Stimulated activated CD4-positive, alpha-beta T cell treated with anti-CD3 and anti-CD28 coated beads, Interleukin-15, amount 100 ng/mL, for 1 hour (primary cell): ENCODE data around the gene ZNF217.
A peak's percentile ranks its signal among the peaks of the same experiment; 100 is the strongest.
"Not testable (repeated sequence)": the region's sequence is repeated elsewhere in the genome, so short reads cannot be mapped to it uniquely, and the experiment has no call there.

Experiments used
- DNase-seq, 2 donors: peaks; one replicate each; pipeline ENCODE4 v3.0.0-alpha.2; 2020; ENCODE audit warnings: low read depth in 1 of 2, low spot score in 1 of 2

ZNF217 gene

GRCh38 chr20:53593466-53594007 is at the start of gene ZNF217:
Gene ZNF217, minus strand, starts transcription at chr20:53593839. Its CDS starts 11,013 bp downstream, at chr20:53582826.
- DNase-seq = peak; percentile 51 to 54

- DNase-seq = peak; percentile 34 to 36
Observed at GRCh38 chr20:53643031-53643832, 49.6 kb upstream of the ZNF217 start.

GRCh38 chr20:53642196-53643030 is 48.8 kb upstream of the ZNF217 start:
- DNase-seq = no peak

GRCh38 chr20:53639647-53640440 is 46.2 kb upstream of the ZNF217 start:
- DNase-seq = no peak

GRCh38 chr20:53639128-53639527 is 45.5 kb upstream of the ZNF217 start:
- no peak for DNase-seq

- DNase-seq = not testable (repeated sequence)
Observed at GRCh38 chr20:53637310-53637709, 43.7 kb upstream of the ZNF217 start.

GRCh38 chr20:53636540-53637097 is 43.0 kb upstream of the ZNF217 start:
- DNase-seq = no peak

- no peak for DNase-seq
Observed at GRCh38 chr20:53635221-53635620, 41.6 kb upstream of the ZNF217 start.

GRCh38 chr20:53631909-53632662 is 38.4 kb upstream of the ZNF217 start:
- DNase-seq = no peak

GRCh38 chr20:53629436-53629835 is 35.8 kb upstream of the ZNF217 start:
- no peak for DNase-seq

- DNase-seq = not testable (repeated sequence)
Observed at GRCh38 chr20:53628758-53629157, 35.1 kb upstream of the ZNF217 start.

- no peak for DNase-seq
Observed at GRCh38 chr20:53628076-53628475, 34.4 kb upstream of the ZNF217 start.

- DNase-seq = not testable (repeated sequence)
Observed at GRCh38 chr20:53627001-53627400, 33.4 kb upstream of the ZNF217 start.

- DNase-seq = no peak
Observed at GRCh38 chr20:53626584-53626983, 32.9 kb upstream of the ZNF217 start.

- no peak for DNase-seq
Observed at GRCh38 chr20:53625311-53626129, 31.9 kb upstream of the ZNF217 start.

GRCh38 chr20:53624927-53625250 is 31.2 kb upstream of the ZNF217 start:
- not testable (repeated sequence) for DNase-seq

- DNase-seq = peak in 1 of 2 donors; percentile 12
Observed at GRCh38 chr20:53623454-53624211, 30.0 kb upstream of the ZNF217 start.

GRCh38 chr20:53623134-53623453 is 29.5 kb upstream of the ZNF217 start:
- no peak for DNase-seq
